ENCODE data around the gene LIPC.

The LIPC gene

DNA sequence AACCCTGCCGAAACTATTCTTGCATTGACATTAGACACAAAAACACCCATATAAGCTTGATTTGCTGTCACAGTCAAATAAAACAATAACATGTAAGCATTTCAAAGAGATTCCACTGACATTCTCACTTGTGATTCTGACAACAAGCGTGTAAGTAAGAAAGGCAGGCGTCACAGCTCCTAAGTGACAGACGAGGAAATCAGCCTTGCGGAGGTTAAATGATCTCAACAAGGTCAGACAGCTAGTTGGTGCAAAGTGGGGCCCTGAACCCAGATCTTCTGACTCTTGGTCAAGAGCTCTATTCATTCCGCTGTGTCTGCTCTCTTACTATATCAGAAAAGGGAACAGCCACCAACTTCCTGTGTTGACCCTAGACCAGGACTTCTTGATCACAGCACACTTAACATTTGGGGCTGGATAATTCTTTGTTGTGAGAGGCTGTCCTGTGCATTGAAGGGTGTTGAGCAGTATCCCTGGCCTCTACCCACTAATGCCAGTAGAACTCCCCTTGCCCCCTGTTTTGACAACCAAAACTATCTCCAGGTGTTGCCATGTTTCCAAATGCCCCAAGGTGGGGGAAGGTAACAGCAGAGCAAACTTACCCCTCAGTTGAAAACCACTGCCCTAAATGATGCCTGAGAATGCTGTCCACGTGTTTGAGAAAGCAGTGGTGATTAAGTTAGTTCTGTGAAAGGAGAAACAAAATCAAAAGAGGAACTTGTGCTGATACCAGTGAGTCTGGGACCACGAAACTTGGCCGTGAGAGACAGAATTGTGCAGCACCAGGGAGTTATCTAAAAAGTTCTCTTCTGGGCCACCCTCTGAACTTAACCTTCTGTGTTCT, 86.1 kb downstream of the LIPC start:
- no peak for DNase-seq (ENCODE audit: low spot score)

DNA sequence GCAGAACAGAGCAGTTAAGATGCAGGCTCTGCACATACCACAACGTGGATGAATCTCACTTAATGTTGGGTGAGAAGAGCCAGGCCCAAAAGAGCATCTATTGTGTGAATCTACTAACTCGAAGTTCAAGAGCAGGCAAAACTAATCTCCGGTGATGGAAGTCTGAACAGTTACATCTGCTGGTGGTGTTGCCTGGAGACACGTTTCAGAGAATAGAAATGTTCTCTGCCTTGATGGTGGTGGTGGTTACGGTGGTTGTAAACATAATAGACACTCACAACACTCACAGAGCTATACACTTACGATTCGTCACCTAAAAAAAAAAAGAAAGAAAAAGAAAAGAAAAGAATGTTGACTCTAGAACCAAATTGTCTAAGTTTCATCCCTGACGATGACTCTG, 86.8 kb downstream of the LIPC start:
- DNase-seq (ENCODE audit: low spot score), result no peak

DNA sequence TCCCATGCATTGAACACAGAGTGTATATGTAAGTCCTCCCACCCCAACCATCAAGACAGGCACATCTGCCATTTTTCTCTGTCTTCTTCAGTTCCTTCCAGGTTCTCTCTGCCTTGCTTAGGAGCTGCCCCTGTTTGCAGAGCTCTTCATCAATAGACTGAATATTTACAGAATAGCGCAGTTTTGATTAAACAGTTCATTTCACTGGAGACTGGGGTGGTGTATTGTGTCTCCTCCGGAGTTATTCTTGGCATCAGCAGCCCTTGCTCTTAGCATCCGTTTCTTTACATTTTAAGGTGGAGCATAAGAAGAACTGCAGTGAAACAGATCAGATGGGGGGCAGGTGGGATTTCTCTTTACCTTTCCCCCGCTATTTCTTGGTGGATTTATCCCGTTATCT, 87.7 kb downstream of the LIPC start:
- no peak for DNase-seq (ENCODE audit: low spot score)

- no peak for DNase-seq (ENCODE audit: low spot score)
These were observed 88.7 kb downstream of the LIPC start for GRCh38 chr15:58520464-58520863.

DNA sequence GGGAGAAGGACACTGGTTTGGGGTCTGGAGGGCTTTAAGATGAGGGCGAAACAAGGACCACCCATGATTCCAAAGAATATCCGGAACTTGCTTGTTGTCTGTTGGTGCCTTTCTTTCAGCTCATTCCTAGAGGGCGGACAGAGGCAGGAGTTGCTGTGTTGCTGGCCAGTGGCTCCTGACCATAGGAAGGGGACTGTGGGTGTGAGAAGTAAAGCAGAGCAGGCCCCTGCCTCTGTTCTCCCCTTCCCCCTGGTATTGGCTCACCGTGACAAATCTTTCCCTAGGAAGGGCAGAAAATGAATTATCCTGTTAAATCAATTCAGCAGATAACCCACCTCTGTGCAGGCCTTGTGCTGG, 89.1 kb downstream of the LIPC start:
- DNase-seq (ENCODE audit: low spot score), result no peak

GRCh38 chr15:58521293-58521991, 89.7 kb downstream of the LIPC start:
- peak; percentile 75 for DNase-seq (ENCODE audit: low spot score)

- DNase-seq (ENCODE audit: low spot score), result no peak
These were observed 90.6 kb downstream of the LIPC start for GRCh38 chr15:58522391-58522790.

- no peak for DNase-seq (ENCODE audit: low spot score)
These were observed 91.1 kb downstream of the LIPC start for GRCh38 chr15:58522865-58523264.

DNA sequence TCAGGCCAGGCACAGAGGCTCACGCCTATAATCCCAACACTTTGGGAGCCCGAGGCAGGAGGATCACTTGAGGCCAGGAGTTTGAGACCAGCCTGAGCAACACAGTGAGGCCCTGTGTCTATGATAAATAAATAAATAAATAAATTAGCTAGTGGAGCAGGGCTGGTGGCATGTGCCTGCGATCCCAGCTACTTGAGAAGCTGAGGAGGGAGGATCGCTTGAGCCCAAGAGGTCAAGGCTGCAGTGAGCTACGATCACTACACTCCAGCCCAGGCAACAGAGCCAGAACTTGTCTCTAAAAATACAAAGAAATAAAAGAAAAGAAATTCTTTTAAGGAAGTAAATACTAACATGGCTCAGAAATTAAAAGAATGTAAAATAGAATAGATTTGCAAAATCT, 91.8 kb downstream of the LIPC start:
- DNase-seq (ENCODE audit: low spot score), result no peak

DNA sequence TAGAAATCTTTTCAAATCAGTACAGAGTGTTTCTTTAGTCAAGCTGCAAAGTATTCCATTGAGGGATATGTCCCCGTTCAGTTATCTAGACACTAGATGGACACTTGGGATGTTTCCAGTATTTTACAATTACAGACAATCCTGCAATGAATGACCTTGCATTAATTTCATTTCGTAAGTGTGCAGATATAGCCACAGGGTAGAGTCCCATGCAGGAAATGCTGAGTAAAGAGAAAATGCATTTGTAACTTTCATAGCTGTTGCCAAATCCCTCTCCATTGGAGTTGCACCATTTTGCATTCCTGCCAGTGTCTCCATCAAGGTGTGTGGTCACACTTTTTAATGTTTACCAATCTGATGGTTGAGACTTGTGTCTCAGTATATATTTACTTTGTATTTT, 92.5 kb downstream of the LIPC start:
- DNase-seq (ENCODE audit: low spot score), result no peak

DNA sequence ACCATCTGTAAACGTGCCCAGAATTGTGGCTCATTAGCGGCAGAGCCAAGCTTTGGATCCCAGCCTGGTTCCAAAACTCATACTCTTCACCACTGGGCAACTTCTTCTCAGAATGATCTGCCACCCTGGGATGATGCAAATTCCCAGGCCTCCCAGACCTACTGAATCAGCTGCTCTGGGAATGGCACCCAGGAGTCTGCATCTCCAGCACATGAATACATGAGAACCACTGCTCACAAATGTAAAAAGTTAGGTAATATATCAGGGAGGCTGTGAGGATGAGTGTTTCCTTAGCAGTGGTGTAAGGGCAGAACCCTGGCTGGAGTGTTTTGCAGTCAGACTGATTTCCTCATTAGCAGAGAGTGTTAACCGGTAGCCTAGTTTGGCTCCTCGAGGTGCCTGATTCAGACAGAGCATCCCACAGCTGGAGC, 94.2 kb downstream of the LIPC start:
- no peak for DNase-seq (ENCODE audit: low spot score)

DNA sequence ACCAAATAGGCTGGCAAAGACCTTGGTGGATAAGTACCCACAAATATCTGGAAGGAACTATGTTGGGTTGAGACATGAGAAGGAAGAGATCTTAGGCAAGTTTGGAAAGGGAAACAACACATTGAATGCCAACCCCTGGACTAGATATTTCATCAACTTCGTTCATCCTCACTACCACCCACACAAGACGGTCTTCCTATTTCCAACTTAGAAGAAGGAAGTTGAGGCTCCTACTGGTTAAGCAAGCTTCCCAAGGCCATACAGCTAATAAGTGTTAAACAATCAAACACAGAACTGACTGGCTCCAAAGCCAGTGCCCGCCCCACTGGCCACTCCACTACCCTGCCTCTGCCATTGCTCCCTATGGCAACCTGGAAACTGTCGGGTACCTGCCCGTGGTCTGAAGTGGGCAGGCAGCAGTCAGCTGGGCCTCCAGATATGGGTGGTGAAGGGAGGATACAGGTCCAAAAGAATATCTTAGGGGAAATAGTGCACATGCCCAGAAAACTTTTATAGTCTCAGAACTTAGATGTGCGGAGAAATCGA, 94.9 kb downstream of the LIPC start:
- DNase-seq (ENCODE audit: low spot score), result no peak

DNA sequence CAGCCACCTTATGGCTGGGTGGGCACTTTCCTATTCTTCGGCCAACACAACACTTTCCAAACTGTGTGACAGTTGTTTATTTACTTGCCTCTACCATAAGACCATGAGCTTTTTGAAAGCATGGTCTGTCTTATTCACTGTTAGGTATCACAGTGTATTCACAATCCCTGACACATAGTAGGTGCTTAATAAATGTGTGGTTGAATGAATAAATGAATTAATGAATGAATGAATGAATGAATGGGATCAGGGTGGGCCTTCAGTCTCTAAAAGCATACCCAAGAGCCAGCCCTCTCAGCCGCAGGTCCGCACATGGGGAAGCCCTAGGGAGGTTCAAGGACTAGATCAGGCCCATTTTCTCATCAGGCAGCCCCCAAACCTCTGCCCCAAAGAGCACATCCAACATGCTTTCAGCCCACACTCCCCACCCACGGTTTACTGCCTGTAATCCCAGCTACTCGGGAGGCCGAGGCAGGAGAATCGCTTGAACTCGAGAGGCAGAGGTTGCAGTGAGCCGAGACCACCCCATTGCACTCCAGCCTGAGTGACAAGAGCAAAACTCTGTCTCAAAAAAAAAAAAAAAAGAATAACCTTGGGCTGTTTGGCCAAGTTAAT, 95.9 kb downstream of the LIPC start:
- no peak for DNase-seq (ENCODE audit: low spot score)

DNA sequence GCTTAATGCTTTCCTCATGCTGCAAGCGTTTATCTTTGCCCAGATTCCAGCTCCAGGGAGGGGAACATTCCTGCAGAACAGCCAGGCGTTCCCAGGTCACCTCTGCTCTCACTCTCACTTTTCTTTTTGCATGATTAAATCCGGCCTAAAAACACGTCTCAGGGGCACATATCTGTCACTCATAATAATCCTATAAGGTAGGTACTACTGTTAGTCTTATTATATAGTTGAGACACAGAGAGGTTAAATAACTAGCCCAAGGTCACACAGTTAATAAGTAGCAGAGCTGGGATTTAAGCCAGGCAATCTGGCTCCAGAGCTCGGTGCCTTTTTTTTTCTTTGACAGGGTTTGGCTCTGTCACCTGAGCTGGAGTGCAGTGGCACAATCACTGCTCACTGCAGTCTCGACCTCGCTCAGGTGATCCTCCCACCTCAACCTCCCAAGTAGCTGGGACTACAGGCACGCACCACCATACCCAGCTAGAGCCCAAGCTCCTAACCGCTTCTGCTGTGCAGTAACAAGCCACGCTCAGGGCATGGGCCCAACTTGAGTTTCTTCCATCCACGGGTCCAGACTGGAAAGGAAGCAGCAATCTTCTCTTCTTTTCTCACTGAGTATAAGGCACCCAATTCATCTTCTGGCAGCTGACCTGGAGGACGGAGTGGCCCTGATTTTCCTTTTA, 96.5 kb downstream of the LIPC start:
- DNase-seq (ENCODE audit: low spot score), result peak; percentile 75

DNA sequence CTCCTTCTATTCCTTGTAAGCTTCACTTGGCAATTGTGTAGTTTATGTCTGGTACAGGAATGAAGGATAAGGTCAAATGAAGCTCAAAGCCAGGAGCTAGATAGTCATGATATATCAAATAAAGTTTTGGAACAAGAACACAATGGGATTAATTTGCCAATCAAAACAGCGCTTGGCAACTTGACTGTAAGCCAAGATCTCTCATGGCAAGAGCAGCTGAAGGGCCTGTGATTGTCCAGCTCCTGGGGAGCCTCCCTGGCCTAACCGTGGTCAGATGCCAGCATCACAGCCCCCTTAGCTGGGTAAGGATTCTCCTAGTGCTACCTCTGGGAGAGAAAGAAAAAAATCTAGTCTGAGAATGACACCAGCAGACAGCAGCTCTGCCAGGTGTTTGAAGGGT, 97.2 kb downstream of the LIPC start:
- DNase-seq (ENCODE audit: low spot score), result no peak

GRCh38 chr15:58530056-58530590, 98.3 kb downstream of the LIPC start:
- no peak for DNase-seq (ENCODE audit: low spot score)

DNA sequence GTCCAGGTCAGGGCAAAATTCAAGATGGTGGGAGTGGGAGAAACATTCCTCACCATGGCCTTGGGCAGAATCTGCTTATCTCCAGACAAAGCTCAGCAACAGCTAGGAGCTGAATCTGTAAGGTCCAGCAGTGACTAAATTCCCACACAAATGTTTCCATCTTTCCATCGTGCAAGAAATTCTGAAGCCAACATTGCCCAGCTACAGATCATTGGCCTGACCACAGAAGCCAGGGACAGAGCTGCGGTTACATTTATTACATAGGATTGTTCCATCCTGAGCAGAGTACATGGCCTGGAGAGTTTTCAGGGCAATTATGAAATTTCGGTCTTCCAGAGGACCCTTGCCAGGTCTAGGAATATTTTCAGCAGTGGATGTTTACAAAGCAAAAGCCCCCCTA, 100.3 kb downstream of the LIPC start:
- DNase-seq (ENCODE audit: low spot score), result no peak

DNA sequence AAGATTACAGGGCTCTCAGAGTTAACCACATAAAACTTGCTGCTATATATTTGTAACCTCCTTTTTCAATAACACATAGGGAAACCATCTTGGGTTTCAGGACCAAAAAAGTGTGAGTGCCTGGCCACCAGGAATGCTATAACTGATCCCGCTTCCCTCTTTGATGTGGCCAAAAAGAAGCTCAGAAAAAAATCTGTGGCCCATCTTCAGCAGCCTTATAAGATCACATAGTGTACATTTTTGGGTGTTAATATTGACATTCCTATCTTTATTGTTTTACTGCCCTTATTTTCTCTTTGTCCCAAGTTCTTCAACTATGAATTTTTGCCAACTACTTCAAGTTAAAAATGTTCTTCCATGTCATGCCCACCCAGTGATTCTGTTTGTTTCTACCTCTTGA, 102.8 kb downstream of the LIPC start:
- DNase-seq (ENCODE audit: low spot score), result no peak

DNA sequence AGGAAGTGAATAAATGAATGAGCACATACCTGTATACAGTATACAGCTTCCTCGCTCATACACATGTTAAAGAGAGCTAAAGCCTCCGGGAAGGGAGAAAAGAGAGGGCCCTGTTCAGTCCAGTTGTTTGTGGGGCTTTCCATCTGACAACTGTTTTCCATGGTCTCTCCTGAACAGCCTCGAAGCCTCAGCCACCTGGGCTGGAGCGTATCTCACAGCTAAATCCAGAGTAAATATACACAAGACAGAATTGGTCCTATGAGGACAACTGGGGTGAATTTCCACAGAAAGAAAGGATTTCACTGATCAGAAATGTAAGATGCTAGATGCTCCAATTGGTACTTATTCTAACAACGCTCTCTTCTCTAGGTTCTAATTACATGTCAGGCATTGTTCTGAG, 103.5 kb downstream of the LIPC start:
- DNase-seq (ENCODE audit: low spot score), result no peak

DNA sequence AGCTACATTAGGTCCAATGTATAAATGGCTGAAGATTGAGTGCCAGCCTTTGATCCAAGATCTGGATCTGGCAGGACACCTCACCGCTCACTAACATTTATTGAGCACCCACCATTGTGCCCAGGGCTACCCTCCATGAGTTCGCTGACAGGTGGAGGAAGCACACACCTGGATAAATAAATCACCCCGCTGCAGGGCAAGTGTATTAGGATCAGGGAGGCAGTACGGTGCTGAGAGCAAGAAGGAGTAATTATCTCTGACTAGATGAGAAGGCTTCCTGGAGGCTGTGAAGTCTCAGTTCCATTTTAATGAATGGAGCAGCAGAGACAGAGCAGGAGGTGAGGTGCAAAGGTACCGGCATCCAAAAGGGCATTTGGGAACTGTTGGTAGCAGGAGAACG, 104.1 kb downstream of the LIPC start:
- no peak for DNase-seq (ENCODE audit: low spot score)

GRCh38 chr15:58536414-58536813, 104.6 kb downstream of the LIPC start:
- DNase-seq (ENCODE audit: low spot score), result no peak

GRCh38 chr15:58537033-58537432, 105.2 kb downstream of the LIPC start:
- no peak for DNase-seq (ENCODE audit: low spot score)

Data from AG08395 (cell line).